Hypothalamus (tissue), 51 donors: Measurements from ENCODE around the gene CST11.

Source experiments
- DNase-seq, 51 donors: peaks; one replicate each; lab custom pipeline; 2025; lab: John Stamatoyannopoulos, UW

CST11 gene

GRCh38 chr20:23454816-23455215 is 2.1 kb upstream of the CST11 start:
- no peak for DNase-seq

GRCh38 chr20:23453549-23454543 is 1.2 kb upstream of the CST11 start:
- no peak for DNase-seq

- DNase-seq, result no peak
Measured at GRCh38 chr20:23451956-23452487, 654 bp downstream of the CST11 start.

GRCh38 chr20:23450877-23451276 is 1.8 kb downstream of the CST11 start:
- no peak for DNase-seq

- no peak for DNase-seq
Measured at GRCh38 chr20:23449421-23449820, 3.3 kb downstream of the CST11 start.

- no peak for DNase-seq
Measured at GRCh38 chr20:23448167-23448566, 4.5 kb downstream of the CST11 start.

- peak in 36 of 51 donors; percentile 6 to 78 (median 52) for DNase-seq
Measured at GRCh38 chr20:23446505-23446904, 6.2 kb downstream of the CST11 start.

GRCh38 chr20:23445596-23446217 is 7.0 kb downstream of the CST11 start:
- DNase-seq, result no peak

- no peak for DNase-seq
Measured at GRCh38 chr20:23444859-23445258, 7.8 kb downstream of the CST11 start.

- no peak for DNase-seq
Measured at GRCh38 chr20:23442436-23442835, 10.2 kb downstream of the CST11 start.

- DNase-seq, result peak in 41 of 51 donors; percentile 6 to 80 (median 42)
Measured at GRCh38 chr20:23441850-23442313, 10.8 kb downstream of the CST11 start.

GRCh38 chr20:23440004-23440403 is 12.7 kb downstream of the CST11 start:
- no peak for DNase-seq

- no peak for DNase-seq
Measured at GRCh38 chr20:23438661-23439060, 14.0 kb downstream of the CST11 start.

GRCh38 chr20:23437126-23437899 is 15.4 kb downstream of the CST11 start:
- DNase-seq, result no peak

GRCh38 chr20:23436681-23437080 is 16.0 kb downstream of the CST11 start:
- DNase-seq, result no peak

GRCh38 chr20:23435626-23436539 is 16.8 kb downstream of the CST11 start:
- DNase-seq, result peak in 25 of 51 donors; percentile 1 to 53 (median 24)

- DNase-seq, result no peak
Measured at GRCh38 chr20:23434521-23435313, 18.0 kb downstream of the CST11 start.

GRCh38 chr20:23433628-23434027 is 19.0 kb downstream of the CST11 start:
- DNase-seq, result no peak

- no peak for DNase-seq
Measured at GRCh38 chr20:23425129-23425528, 27.5 kb downstream of the CST11 start.
